ENCODE results near the gene TLCD5.

The TLCD5 gene

GRCh38 chr11:120306519-120307242 is 18.4 kb upstream of the TLCD5 start:
- in situ Hi-C loops (cut with MboI; ENCODE audit: low sequenced_read_pairs) = loop anchor here (10.0 kb wide), 2 partner anchors 72 to 132 kb away; no protein-coding TSS in a partner anchor

DNA sequence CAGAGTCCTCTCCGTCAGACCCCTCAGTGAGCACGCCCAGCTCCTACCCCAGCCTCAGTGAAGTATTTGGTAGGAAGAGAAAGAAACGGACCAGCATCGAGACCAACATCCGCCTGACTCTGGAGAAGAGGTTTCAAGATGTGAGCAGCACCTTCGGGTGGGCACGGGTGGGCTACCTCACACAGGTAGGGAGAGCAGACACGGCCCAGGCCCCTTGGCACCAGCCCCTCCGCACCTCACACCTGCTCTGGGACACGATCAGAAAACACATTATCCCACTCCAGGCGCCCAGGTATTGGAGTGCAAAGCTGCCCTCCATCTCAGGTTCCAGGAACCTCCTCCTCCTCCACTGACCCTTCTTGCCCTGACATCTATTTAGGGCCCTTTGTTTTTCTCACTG is 17.6 kb upstream of the TLCD5 start:
- in situ Hi-C loops (cut with MboI; ENCODE audit: low sequenced_read_pairs) = loop anchor here (10.0 kb wide), 2 partner anchors 73 to 133 kb away; no protein-coding TSS in a partner anchor

GRCh38 chr11:120308081-120308480 is 17.0 kb upstream of the TLCD5 start:
- in situ Hi-C loops (cut with MboI; ENCODE audit: low sequenced_read_pairs) = loop anchor here (10.0 kb wide), 2 partner anchors 73 to 133 kb away; no protein-coding TSS in a partner anchor

GRCh38 chr11:120310870-120311269 is 14.2 kb upstream of the TLCD5 start:
- in situ Hi-C loops (cut with MboI; ENCODE audit: low sequenced_read_pairs) = no loop called here

GRCh38 chr11:120314861-120315260 is 10.2 kb upstream of the TLCD5 start:
- in situ Hi-C loops (cut with MboI; ENCODE audit: low sequenced_read_pairs) = no loop called here

GRCh38 chr11:120316880-120317688 is 8.0 kb upstream of the TLCD5 start:
- in situ Hi-C loops (cut with MboI; ENCODE audit: low sequenced_read_pairs) = no loop called here

GRCh38 chr11:120317689-120318480 is 7.2 kb upstream of the TLCD5 start:
- in situ Hi-C loops (cut with MboI; ENCODE audit: low sequenced_read_pairs) = no loop called here

DNA sequence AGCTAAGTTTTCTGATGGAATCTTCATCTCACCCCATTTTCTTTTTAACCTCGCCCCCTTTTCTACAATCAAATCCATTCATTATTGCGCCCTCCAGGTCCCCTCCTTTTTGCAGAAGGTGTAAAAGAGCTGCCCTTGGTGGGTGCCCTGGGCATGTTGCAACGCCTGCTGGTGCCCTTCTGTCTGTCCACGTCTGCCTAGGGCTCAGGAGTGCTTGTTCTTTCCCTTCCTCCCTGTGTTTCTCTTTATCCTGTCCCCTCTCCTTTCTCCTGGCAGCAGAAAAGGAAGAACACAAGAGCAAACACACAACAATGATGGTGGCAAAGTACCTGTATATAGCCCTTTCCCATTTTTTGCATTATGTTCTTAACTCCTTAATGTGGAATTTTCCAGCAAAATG is 6.2 kb upstream of the TLCD5 start:
- in situ Hi-C loops (cut with MboI; ENCODE audit: low sequenced_read_pairs) = no loop called here

DNA sequence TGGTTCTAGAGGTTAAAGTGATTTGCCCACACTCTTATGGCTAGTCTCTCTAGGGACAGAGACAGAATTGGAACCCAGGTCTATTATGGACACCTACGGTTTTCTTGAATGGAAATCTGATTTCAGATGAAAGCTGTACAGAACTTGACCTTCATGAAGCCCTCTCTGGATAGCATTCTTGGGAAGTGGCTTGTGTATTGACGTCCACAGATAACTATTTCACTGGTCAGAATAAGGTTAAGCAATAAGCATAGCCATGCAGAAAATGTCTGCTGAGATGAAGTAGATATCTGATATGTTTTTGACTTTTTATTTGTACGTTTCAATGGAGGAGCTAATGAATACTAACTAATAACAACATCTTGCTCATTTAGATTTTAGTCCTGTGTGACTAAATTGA is 1.1 kb downstream of the TLCD5 start:
- in situ Hi-C loops (cut with MboI; ENCODE audit: low sequenced_read_pairs) = no loop called here

- in situ Hi-C loops (cut with MboI; ENCODE audit: low sequenced_read_pairs) = no loop called here
Observed at GRCh38 chr11:120326845-120327281, 1.8 kb downstream of the TLCD5 start.

DNA sequence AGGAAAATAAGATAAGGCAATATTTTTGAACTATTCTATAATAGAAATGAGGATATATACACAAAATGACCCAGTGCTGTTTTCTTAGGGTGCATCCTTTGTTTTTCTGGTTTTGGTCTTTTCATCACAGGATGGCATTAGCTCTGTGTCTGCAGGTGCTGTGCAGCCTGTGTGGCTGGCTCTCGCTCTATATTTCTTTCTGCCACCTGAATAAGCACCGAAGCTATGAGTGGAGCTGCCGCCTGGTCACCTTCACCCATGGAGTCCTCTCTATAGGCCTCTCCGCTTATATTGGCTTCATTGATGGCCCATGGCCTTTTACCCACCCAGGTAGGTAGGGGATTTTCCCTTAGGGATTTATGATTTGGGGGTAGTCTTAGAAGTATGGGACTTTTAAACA is 2.2 kb downstream of the TLCD5 start:
- in situ Hi-C loops (cut with MboI; ENCODE audit: low sequenced_read_pairs) = no loop called here

DNA sequence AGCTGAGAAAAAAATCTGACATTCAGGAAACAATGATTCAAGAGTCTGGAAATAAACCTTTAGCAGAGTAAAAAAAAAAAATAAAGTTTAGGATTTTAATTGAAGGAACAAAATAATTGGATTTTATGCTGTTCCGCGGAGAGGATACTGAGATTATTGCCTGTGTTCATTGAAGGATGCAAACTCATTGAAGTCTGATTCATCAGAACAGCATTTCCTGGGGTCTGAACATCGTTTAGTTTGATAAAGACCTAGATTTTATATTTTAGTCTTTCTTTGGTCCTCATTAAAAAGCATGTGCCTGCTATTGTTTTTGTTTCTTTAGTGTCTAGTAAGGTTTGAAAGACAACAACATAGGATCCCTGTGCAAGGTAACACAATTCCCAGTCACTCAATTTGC is 4.5 kb downstream of the TLCD5 start:
- in situ Hi-C loops (cut with MboI; ENCODE audit: low sequenced_read_pairs) = no loop called here

DNA sequence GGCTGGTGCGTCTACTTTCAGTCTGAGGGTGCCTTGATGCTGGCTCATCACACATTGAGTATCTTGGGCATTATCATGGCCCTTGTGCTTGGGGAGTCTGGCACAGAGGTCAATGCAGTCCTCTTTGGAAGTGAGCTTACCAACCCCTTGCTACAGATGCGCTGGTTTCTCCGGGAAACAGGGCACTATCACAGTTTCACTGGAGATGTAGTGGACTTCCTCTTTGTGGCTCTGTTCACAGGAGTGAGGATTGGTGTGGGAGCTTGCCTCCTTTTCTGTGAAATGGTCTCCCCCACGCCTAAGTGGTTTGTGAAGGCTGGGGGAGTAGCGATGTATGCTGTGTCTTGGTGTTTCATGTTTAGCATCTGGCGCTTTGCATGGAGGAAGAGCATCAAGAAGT is 4.9 kb downstream of the TLCD5 start:
- in situ Hi-C loops (cut with MboI; ENCODE audit: low sequenced_read_pairs) = no loop called here

GRCh38 chr11:120331301-120331996 is 6.3 kb downstream of the TLCD5 start:
- in situ Hi-C loops (cut with MboI; ENCODE audit: low sequenced_read_pairs) = no loop called here

DNA sequence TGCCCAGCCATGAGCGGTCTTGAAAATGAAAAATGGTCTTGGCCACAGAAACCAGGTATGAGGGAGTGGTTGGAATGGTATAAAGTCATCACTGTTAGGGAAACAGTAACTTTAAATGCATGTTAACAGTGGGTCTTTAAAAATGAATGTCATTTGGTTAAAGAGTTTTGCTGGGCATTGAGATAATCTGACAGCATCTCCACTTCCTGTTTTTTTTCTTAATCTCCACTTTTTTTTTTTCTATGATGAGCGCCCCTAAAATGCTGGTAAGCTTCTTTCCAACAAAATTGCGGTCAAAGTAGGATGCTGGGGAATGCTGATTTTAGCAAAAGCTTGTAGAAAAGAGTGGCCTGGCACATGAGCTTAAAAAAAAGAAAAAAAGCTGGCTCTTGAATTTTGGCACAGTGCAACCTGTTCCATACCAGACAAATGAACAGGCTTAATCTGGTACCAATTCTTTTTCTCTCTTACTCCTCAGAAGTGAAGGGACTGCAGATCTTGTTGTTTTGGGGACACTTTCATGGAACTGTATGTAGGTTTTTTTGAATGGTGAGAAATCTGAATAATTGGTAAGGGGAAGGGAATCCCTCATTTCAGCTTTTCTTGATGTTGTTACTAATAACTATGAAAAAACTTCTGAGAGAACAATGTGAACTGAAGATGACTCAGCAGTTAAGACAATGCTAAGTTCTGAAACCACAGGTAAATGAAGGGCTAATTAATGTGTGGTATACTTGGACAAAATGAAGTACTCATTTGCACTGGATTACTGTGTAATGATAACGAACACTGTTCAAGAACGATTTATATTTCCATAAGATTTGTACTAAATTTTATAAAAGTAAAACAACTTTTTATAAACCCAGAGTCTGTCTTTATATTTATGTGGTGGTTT is 8.0 kb downstream of the TLCD5 start:
- in situ Hi-C loops (cut with MboI; ENCODE audit: low sequenced_read_pairs) = no loop called here

- in situ Hi-C loops (cut with MboI; ENCODE audit: low sequenced_read_pairs) = no loop called here
Observed at GRCh38 chr11:120333801-120334200, 8.7 kb downstream of the TLCD5 start.

DNA sequence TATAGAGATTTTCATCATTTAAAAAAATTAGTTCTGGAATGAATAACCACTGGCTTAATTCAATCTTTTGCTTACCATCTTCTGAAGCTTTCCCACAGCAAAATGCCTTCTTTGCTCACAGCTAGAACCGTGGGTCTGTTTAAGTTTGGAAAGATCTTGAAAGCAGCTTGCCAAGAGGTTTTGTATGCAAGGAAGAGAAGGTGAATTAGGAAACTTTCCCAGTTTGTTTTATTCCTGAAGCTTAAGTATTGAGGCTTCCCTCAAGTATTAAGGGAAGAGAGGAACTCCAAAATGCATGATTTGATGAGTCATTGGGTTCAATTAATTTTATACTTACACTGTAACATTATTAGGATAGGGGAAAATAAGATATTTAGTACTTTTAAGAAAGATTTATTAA is 9.2 kb downstream of the TLCD5 start:
- in situ Hi-C loops (cut with MboI; ENCODE audit: low sequenced_read_pairs) = no loop called here

- in situ Hi-C loops (cut with MboI; ENCODE audit: low sequenced_read_pairs) = no loop called here
Observed at GRCh38 chr11:120334894-120335462, 9.9 kb downstream of the TLCD5 start.

DNA sequence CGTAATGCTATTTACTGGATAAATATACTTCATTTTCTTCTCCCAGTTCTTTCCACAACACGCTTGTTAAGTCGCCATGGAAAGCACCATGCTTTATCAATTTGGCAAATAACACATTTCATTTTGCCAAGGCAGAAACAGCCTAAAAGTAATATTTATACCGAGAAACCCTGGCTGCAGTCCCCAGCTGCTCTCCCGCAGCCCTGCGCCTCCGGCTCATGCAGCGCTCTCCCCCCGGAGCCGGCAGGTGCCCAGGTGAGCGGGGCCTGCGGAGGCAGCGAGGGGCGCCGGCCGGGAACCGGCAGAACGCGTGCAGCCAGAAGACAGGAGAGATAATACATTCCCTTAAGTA is 10.4 kb downstream of the TLCD5 start:
- in situ Hi-C loops (cut with MboI; ENCODE audit: low sequenced_read_pairs) = no loop called here
